Spleen (tissue), 11 donors: Measurements from ENCODE around the gene FDPS. TPM values are rescaled to one million over a fixed set of nuclear protein-coding genes. Genes with fewer than 3 reads are reported as not detected.

Experiments used
- DNase-seq: peaks from one replicate; pipeline ENCODE4 v3.0.0-alpha.2; 2020
- H3K27ac ChIP-seq, 8 donors: fragments of 200-600 bp; sonication (generic) in 7 of 8; 1 replicate in 4 of 8; 2 replicates in 4 of 8; pipeline versions ENCODE4 v1.5.0 to v1.8.0; 2016 to 2021; ENCODE audit warnings: inconsistent platforms in 4 of 8, mild to moderate bottlenecking in 4 of 8, moderate library complexity in 1 of 8
- H3K27me3 ChIP-seq, 7 donors: fragments of 200-600 bp; sonication (generic) in 6 of 7; replicated peaks in 1 of 7; 1 replicate in 4 of 7; 2 replicates in 3 of 7; pipeline versions ENCODE4 v1.5.0 to v1.8.0; 2016 to 2021; ENCODE audit warnings: inconsistent platforms in 3 of 7, mild to moderate bottlenecking in 1 of 7
- H3K36me3 ChIP-seq, 6 donors: fragments of 200-600 bp; sonication (generic) in 5 of 6; 1 replicate in 4 of 6; 2 replicates in 2 of 6; pipeline versions ENCODE4 v1.5.0 to v1.8.0; 2016 to 2021; ENCODE audit warnings: inconsistent platforms in 2 of 6
- H3K4me1 ChIP-seq, 6 donors: fragments of 200-600 bp; sonication (generic) in 5 of 6; 1 replicate in 3 of 6; 2 replicates in 3 of 6; pipeline versions ENCODE4 v1.5.0 to v1.8.0; 2016 to 2021; ENCODE audit warnings: inconsistent platforms in 3 of 6
- H3K4me3 ChIP-seq, 8 donors: fragments of 200-600 bp; sonication (generic) in 7 of 8; 1 replicate in 4 of 8; 2 replicates in 4 of 8; pipeline versions ENCODE4 v1.5.0 to v1.8.0; 2016 to 2021; ENCODE audit warnings: inconsistent platforms in 4 of 8, mild to moderate bottlenecking in 4 of 8, moderate library complexity in 2 of 8
- H3K9me3 ChIP-seq, 8 donors: fragments of 200-600 bp; sonication (generic) in 7 of 8; 1 replicate in 4 of 8; 2 replicates in 4 of 8; pipeline versions ENCODE4 v1.5.0 to v1.8.0; 2016 to 2021; ENCODE audit warnings: inconsistent platforms in 4 of 8
- CTCF ChIP-seq, 11 experiments: fragments of 200-600 bp in 7 of 11; fragments of 450-650 bp in 4 of 11; sonication (generic) in 4 of 11; IDR thresholded peaks in 8 of 11; conservative IDR thresholded peaks in 3 of 11; 1 replicate in 7 of 11; 2 replicates in 4 of 11; pipeline versions ENCODE4 v1.4.0 to v1.8.0; 2016 to 2021; ENCODE audit warnings: antibody characterized with exemption in 11 of 11, inconsistent platforms in 4 of 11, mild to moderate bottlenecking in 1 of 11
- POLR2A ChIP-seq, 3 donors: fragments of 450-650 bp; IDR thresholded peaks; one replicate each; pipeline ENCODE4 v1.5.1; 2017; ENCODE audit warnings: antibody characterized with exemption in 3 of 3, mild to moderate bottlenecking in 1 of 3
- POLR2AphosphoS5 ChIP-seq, 3 donors: sonication (generic); formaldehyde crosslinking; IDR thresholded peaks; one replicate each; pipeline ENCODE4 v1.5.1; 2017; ENCODE audit warnings: antibody characterized with exemption in 3 of 3
- WGBS, 5 donors: extraction: QIAGEN DNeasy Blood & Tissue Kit in 3 of 5; methylation state at CpG; one replicate each; pipeline versions ENCODE4 v1.1.5 to v1.1.7; 2013 to 2018; 5-methylcytosine and 5-hydroxymethylcytosine counted together
- intact Hi-C: fragments of 100-400 bp; cut with DNase I; formaldehyde crosslinking; loops from one replicate; pipeline ENCODE4 v1.15.0; 2023; ENCODE audit warnings: low total_unique reads
- polyA plus RNA-seq, 3 donors: library from polyadenylated mRNA; stranded (reverse); fragments of 200-250 nt; gene quantifications; one replicate each; pipeline ENCODE4 v1.2.1, GENCODE V29; 2013
- total RNA-seq, 7 donors: library from RNA; depleted of rRNA in 3 of 7; stranded (reverse); fragments of >200 nt in 3 of 7; fragmentation: NEBNext Ultra II Directional in 4 of 7; extraction: Animal tissue kit (Norgen Biotek cat#: 25700) in 4 of 7; gene quantifications; one replicate each; pipeline versions ENCODE4 v1.1.0 to v1.2.1, GENCODE V29; 2016 to 2021
- donor health status: healthy with polysubstance abuse.
- donor health status: DM: no; HTN: no; CAD: no; lungs with moderate emphysema.
- donor health status: DM: no; HTN: no; CAD: no.
- donor health status: Bipolar disorder and iron deficiency.
- donor health status: healthy.
- donor health status: DM: no; HTN: no; CAD: no.
- donor health status: DM: yes; HTN: yes; CAD: no.

FDPS gene
- total and polyA plus RNA-seq, 10 donors, result 84.5 to 134 (median 105) TPM

- no peak overlapping the region for H3K4me3 ChIP-seq
- intact Hi-C loops, result no loop called here
- peaks cover 0 to 23% (median 2%) of the 10 kb centered on the region in 6 donors for H3K36me3 ChIP-seq
- no peaks in the 10 kb centered on the region for H3K27me3 ChIP-seq
- peaks cover 12 to 45% (median 30%) of the 10 kb centered on the region in 6 donors for H3K4me1 ChIP-seq
- no peaks in the 10 kb centered on the region for H3K9me3 ChIP-seq
- no peak for DNase-seq
- WGBS, 5 donors, result 51 to 63% (median 58%) methylated on average over 6 of the region's 6 CpGs
- H3K27ac ChIP-seq, result peak overlapping the region in 4 of 8 donors; percentile 79 to 92 (median 90)
- peak in 6 of 11 experiments; percentile 16 to 49 (median 33) for TF ChIP-seq CTCF (IDR thresholded peaks at IDR 0.05 in 8 of 11, conservative IDR thresholded peaks at IDR 0.05 in 3 of 11)
- TF ChIP-seq POLR2A (IDR thresholded peaks at IDR 0.05), result no peak
Observed at GRCh38 chr1:155307247-155307740, 1.4 kb upstream of the FDPS start.

GRCh38 chr1:155309423-155310021 is 856 bp downstream of the FDPS start:
- H3K4me3 ChIP-seq, result peak overlapping the region; percentile 56 to 82 (median 68)
- peak; percentile 83 for DNase-seq
- peaks cover 12 to 45% (median 30%) of the 10 kb centered on the region in 6 donors for H3K4me1 ChIP-seq
- no peaks in the 10 kb centered on the region for H3K9me3 ChIP-seq
- intact Hi-C loops, result no loop called here
- TF ChIP-seq POLR2AphosphoS5 (IDR thresholded peaks at IDR 0.05) (peak in 2 of 3 donors; percentile 6 to 34), CTCF (IDR thresholded peaks at IDR 0.05 in 8 of 11, conservative IDR thresholded peaks at IDR 0.05 in 3 of 11) (no peak), POLR2A (IDR thresholded peaks at IDR 0.05) (no peak)
- 9 to 22% (median 9%) methylated on average over 10 to 11 of the region's 11 CpGs for WGBS, 5 donors
- no peaks in the 10 kb centered on the region for H3K27me3 ChIP-seq
- peak overlapping the region; percentile 78 to 94 (median 90) for H3K27ac ChIP-seq
- peaks cover 0 to 45% (median 13%) of the 10 kb centered on the region in 6 donors for H3K36me3 ChIP-seq

- peaks cover 12 to 34% (median 21%) of the 10 kb centered on the region in 6 donors for H3K4me1 ChIP-seq
- DNase-seq, result no peak
- no peak overlapping the region for H3K27ac ChIP-seq
- H3K4me3 ChIP-seq, result no peak overlapping the region
- no peaks in the 10 kb centered on the region for H3K27me3 ChIP-seq
- intact Hi-C loops, result no loop called here
- peaks cover 0 to 81% (median 27%) of the 10 kb centered on the region in 6 donors for H3K36me3 ChIP-seq
- 92 to 94% (median 93%) methylated on average over 8 of the region's 8 CpGs for WGBS, 5 donors
- no peak for TF ChIP-seq POLR2AphosphoS5 (IDR thresholded peaks at IDR 0.05)
- TF ChIP-seq POLR2A (IDR thresholded peaks at IDR 0.05), result no peak
- no peak for TF ChIP-seq CTCF (IDR thresholded peaks at IDR 0.05 in 8 of 11, conservative IDR thresholded peaks at IDR 0.05 in 3 of 11)
- H3K9me3 ChIP-seq, result no peaks in the 10 kb centered on the region
Observed at GRCh38 chr1:155313261-155313660, 4.6 kb downstream of the FDPS start.

GRCh38 chr1:155316922-155317321 is 8.3 kb downstream of the FDPS start:
- peaks cover 0 to 78% (median 31%) of the 10 kb centered on the region in 6 donors for H3K36me3 ChIP-seq
- no peak for TF ChIP-seq POLR2A (IDR thresholded peaks at IDR 0.05)
- no peak for TF ChIP-seq POLR2AphosphoS5 (IDR thresholded peaks at IDR 0.05)
- TF ChIP-seq CTCF (IDR thresholded peaks at IDR 0.05 in 8 of 11, conservative IDR thresholded peaks at IDR 0.05 in 3 of 11), result no peak
- H3K4me1 ChIP-seq, result peaks cover 14 to 31% (median 23%) of the 10 kb centered on the region in 6 donors
- no peak for DNase-seq
- no peak overlapping the region for H3K4me3 ChIP-seq
- H3K27ac ChIP-seq, result no peak overlapping the region
- H3K27me3 ChIP-seq, result no peaks in the 10 kb centered on the region
- H3K9me3 ChIP-seq, result no peaks in the 10 kb centered on the region
- 89 to 94% (median 93%) methylated on average over 3 of the region's 3 CpGs for WGBS, 5 donors
- intact Hi-C loops, result no loop called here
